T-helper 22 cell (primary cell): ENCODE data around the gene CCDC27.
A peak's percentile ranks its signal among the peaks of the same experiment; 100 is the strongest.

Source experiments
- DNase-seq: peaks from one replicate; pipeline ENCODE4 v3.0.0-alpha.2; 2020; ENCODE audit warnings: low read depth

Gene CCDC27

DNA sequence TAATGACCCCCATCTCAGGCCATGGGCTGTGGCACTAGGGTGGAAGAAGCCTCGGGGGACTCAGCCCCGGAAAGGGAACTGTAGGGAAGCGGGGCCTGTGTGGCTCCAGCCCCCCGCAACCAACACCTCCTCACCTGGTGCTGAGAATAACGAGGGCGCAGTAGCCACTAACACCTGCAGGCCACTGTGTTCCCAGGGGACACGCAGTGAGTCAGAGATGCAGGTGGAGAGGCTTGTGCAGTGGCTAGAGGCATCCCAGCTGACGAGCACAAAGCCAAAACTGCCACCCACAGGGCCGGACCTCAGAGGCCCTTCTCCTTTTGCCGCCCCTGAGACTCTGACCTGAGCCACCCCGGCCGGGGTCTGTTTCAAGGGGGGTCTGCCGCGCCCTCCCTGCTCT is 33.5 kb upstream of the CCDC27 start:
- no peak for DNase-seq

DNA sequence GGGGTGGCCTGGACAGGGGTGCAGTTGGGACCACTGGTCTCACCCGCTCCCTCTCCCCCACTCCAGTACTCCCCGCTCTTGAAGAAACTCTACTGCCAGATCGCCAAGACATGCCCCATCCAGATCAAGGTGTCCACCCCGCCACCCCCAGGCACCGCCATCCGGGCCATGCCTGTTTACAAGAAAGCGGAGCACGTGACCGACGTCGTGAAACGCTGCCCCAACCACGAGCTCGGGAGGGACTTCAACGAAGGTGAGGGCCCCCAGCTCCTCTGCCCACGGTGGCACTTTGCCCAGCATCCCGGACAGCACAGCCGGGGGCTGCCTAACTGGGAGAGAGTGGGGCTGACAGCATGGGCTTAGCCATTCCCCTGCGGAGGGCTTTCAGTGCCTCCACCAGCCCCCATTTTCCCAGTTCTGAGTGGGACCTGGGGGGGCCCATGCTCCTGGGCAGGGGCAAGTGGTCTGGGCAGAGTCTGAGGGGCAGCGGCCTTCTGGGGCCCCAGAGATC is 30.2 kb upstream of the CCDC27 start:
- DNase-seq, result no peak

DNA sequence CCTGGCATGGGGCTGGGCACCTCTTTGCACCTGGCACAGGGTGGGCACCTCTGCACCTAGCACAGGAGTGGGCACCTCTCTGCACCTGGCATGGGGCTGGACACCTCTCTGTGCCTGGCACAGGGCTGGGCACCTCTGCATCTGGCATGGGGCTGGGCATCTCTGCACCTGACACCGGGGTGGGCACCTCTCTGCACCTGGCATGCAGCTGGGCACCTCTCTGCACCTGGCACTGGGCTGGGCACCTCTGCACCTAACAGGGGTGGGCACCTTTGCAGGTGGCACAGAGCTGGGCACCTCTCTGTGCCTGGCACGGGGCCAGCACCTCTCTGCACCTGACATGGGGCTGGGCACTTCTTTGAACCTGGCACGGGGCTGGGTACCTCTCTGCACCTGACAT is 29.4 kb upstream of the CCDC27 start:
- no peak for DNase-seq

DNA sequence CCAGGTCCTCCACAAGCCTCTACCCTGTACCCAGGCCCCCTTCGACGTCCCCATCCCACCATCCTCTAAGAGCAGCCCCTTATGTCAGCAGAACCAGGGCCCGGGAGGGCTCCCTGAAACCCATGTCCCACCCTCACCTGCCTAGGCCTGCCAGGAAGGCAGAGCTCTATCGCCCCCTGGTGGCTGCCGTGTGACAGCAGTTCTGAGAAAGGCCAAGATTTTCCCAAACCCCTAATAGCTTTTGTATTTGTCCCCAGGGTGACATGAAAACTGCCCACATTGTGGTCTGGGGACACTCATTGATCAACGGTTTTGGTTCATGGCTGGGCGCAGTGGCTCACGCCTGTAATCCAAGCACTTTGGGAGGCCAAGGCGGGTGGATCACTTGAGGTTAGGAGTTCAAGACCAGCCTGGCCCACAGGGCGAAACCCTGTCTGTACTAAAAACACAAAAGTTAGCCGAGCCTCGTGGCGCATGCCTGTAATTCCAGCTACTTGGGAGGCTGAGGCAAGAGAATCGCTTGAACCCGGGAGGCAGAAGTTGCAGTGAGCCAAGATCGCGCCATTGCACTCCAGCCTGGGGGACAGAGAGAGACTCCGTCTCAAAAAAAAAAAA is 27.7 kb upstream of the CCDC27 start:
- peak; percentile 36 for DNase-seq

DNA sequence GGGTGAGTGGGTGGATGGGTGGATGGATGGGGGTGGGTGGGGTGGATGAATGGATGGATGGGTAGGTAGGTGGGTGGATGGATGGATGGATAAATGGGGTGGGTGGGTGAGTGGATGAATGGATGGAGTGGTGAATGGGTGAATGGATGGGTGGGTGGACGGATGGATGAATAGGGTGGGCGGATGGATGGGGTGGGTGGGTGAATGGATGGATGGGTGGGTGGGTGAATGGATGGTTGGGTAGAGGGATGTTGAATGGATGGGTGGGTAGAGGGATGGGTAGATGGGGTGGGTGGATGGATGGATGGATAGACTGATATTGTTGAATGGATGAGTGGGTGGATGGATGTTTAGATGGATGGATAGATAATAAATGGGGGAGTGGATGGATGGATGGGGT is 26.9 kb upstream of the CCDC27 start:
- no peak for DNase-seq

DNA sequence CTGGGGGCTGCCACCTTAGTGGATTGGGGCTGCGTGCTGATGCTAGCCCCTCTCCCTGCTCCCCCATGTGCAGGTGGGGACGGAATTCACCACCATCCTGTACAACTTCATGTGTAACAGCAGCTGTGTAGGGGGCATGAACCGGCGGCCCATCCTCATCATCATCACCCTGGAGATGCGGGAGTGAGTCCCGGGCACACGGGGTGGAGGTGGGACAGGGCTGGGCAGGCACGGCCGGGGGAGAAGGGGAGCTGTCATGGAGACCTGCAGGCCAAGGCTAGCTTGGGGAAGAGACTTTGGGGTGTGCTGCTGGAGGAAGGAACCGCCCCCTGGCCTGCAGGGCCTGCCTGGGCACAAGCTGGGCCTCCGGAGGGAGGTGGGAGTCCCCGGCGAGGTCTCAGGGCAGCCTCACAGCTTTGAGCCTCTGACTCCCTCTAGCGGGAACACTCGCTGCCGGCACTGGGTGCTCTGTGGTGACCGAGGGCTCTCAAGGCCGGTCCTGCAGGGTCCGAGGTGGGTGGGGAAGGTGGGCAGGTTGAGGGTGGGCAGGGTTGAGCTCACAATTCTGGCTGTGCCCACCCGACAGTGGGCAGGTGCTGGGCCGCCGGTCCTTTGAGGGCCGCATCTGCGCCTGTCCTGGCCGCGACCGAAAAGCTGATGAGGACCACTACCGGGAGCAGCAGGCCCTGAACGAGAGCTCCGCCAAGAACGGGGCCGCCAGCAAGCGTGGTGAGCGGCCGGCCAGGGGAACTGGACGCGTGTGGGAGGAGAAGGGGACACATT is 25.0 kb upstream of the CCDC27 start:
- DNase-seq, result no peak

DNA sequence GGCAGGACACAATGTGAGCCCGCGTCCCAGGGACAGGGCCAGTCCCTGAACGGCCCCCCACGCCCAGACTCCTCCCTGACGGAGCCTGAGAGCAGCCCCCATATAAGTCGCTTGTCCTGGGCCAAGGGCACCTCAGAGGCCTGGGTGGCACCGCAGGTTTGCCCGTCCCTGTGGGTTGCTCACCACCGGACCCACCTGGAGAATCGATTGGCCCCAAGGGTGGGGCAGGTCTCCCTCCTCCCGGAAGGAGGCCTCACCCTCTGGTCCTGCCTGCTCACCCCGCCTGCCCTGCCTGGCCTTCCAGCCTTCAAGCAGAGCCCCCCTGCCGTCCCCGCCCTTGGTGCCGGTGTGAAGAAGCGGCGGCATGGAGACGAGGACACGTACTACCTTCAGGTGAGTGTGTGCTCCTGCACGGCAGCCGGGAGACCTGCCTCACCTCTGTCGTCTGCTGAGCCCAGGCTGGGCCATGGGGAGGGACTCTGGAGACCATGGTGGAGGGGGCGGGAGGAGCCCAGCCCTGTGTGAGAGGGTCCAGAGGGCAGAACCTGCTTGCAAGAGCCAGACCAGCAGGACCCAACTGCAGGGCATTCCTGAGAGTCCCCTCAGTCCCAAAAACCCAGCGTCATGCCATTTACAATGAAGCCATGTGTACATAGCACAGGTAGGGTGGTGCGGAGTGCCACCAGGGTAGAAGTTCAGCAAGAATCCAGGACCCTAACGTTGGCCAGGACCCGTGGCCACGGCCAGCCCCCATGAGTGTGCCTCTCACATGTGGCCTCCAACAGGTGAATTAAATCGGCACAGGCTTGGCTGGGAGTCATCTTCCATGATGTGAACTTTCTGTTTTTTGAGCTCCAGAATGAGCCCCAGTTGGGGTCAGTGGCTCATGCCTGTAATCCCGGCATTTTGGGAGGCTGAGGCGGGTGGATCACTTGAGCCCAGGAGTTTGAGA is 24.1 kb upstream of the CCDC27 start:
- no peak for DNase-seq

DNA sequence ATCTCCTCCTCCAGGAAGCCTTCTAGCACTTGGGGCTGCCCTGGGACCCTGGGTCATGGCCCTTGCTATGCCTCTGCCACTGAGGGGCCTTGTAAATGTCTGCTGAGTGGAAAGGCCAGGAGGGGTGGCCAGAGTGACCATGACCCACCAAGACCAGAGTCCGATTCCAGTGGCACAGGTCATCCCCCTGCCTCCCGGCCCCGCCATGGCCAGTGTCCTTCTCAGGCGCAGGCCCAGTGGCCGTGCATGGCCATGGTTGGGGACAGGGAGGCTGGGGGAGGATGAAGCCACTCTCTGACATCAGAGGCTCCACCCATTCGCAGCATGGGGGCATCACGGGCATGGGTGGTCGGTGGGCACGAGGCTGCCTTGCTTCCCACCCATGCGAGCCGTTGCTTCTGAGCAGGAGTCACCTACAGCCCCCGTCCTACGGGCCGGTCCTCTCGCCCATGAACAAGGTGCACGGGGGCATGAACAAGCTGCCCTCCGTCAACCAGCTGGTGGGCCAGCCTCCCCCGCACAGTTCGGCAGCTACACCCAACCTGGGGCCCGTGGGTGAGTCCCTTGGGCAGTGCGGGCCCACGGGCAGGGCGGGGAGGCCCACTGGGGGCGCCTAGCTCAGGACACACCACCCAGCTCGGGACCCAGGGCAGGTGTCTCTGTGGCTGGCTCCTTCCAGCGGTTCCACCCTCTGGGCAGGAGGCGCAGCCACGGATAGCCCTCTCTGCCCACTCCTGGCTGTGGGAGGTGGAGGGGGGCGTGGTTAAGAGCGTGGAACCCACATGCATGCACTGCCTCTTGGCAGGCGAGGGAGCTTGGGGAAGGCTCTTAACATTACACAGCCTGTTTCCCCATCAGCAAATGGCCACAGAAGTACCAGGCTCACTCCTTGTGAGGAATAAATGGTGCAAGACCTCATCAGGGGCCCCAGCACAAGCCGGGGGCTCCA is 22.4 kb upstream of the CCDC27 start:
- DNase-seq, result no peak

DNA sequence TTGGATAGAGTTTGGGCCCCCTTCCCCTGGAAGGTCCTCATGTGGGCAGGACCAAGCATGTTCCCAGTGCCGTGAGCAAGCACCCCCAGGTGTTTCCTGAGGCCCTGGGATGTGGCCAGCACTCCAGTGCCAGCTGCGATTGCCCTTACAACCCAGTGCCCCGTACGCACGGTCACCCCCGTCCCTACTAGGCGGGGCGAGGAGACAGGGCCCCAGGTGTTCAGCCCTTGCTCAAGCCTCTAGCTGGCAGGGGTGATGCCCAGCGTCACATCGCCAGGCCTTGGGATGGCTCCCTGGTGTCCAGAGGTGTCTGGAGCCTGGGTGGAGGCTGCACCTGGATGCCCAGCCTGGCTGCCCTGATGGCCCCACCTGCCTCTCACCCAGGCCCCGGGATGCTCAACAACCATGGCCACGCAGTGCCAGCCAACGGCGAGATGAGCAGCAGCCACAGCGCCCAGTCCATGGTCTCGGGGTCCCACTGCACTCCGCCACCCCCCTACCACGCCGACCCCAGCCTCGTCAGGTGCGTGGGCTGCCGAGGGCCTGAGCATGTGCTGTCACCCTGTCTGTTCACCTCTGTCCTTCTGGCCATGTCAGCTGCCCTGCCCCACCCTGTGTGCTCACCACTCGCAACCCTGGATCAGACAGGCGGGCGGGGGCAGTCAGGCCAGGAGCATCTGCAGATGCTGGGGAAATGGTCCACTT is 21.6 kb upstream of the CCDC27 start:
- no peak for DNase-seq

DNA sequence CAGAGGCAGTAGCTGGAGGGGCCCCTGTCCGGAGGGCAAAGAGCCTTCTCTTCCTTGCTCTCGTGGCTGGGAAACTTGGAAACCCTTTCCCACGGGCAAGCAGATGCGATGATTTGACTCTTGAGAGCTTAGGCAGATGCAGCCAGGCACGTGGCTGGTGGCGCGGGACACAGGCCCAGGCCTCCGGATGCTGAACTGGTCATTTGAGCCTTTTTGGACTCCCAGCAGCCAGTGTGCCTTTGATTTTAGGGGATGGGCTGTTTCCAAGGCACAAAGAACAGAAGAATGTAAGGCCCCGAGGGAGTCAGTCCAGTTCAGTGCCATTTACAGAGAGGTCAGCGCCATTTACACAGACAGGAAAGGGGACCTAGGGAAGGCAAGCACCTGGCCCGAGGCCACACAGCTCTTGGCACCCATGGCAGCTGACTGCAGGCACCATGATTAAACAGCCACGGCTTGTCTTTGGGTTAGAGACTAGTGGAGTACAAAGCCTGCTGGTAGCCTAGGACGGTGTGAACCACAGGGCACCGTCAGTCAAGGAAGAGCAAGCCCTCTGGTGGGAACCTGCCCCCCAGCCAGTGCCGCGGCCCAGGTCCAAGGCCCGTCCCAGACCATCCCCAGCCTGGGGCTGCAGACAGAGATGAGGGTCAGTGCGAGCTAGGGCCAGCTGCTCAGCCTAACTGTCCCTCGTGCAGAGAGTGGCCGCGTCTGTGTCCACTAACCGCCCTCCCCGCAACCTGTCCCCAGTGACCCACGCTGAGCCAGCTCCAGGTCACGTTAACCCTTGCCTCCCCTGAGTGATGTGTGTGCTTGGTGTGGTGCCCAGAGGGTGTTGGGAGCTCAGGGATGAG is 20.4 kb upstream of the CCDC27 start:
- no peak for DNase-seq

DNA sequence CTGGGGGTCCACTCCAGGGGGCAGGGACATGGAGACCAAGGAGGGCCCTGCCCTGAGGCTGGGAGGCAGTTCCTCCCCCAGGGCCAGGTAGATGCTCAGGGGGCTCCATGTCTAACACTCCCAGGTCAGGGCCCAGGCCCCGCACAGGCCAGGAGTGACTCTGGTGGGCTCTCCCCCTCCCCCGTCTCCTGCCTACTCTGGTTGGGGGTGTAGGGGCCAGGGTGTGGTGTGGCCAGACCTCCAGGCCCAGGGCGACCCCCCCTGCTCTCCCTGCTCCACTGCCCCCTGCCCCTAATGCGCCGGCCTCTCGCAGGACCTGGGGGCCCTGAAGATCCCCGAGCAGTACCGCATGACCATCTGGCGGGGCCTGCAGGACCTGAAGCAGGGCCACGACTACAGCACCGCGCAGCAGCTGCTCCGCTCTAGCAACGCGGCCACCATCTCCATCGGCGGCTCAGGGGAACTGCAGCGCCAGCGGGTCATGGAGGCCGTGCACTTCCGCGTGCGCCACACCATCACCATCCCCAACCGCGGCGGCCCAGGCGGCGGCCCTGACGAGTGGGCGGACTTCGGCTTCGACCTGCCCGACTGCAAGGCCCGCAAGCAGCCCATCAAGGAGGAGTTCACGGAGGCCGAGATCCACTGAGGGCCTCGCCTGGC is 19.7 kb upstream of the CCDC27 start:
- DNase-seq, result no peak

DNA sequence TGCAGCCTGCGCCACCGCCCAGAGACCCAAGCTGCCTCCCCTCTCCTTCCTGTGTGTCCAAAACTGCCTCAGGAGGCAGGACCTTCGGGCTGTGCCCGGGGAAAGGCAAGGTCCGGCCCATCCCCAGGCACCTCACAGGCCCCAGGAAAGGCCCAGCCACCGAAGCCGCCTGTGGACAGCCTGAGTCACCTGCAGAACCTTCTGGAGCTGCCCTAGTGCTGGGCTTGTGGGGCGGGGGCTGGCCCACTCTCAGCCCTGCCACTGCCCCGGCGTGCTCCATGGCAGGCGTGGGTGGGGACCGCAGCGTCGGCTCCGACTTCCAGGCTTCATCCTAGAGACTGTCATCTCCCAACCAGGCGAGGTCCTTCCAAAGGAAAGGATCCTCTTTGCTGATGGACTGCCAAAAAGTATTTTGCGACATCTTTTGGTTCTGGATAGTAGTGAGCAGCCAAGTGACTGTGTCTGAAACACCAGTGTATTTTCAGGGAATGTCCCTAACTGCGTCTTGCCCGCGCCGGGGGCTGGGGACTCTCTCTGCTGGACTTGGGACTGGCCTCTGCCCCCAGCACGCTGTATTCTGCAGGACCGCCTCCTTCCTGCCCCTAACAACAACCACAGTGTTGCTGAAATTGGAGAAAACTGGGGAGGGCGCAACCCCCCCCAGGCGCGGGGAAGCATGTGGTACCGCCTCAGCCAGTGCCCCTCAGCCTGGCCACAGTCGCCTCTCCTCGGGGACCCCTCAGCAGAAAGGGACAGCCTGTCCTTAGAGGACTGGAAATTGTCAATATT is 19.0 kb upstream of the CCDC27 start:
- no peak for DNase-seq

DNA sequence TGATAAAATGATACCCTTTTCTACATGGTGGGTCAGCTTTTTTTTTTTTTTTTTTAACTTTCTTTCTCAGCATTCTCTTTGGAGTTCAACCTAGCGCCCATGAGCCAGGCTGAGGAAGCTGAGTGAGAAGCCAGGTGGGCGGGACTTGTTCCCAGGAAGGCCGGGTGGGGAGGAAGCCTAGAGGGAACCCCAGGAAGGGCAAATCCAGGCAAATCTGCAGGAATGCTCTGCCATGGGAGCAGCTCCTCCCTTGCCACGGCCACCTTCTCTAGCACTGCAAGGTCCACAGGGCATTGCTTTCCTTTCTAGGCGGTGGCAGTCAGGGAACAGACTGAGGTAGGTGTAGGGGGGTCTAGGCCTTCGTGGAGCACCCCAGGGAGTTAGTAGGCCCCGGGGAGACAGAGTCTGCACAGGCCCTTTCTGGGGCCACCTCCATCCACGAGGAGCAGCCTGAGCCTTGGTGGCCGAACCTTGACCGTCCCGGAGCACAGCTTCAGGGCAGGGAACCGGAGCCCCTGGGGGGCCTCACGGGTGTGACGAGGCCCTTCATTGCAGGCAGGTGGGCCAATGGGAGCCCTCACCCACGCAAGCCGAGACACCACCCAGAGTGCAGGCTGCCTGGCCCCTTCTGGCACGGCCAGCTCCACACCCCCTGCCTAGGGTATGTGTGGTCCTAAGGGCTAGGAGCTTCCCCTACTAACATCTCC is 18.2 kb upstream of the CCDC27 start:
- no peak for DNase-seq

DNA sequence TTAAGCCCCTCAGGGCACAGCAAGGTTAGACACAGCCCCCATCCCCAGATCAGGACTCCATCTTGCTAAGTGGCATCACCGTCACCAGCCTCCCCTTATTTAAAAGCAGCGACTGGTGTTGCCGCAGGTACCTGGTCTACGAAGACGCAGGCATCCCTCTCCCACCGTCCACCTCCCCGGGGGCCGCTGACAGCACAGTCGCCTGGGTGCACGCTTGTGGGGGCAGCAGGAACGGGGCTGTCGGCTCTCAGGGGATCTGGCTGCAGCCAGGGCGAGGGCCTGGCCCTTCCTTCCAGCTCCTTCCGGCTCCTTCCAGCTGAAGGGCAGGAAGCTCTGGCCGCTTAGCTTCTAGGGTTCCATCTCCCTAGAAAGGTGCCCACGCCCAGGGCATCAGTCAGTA is 17.6 kb upstream of the CCDC27 start:
- DNase-seq, result no peak

DNA sequence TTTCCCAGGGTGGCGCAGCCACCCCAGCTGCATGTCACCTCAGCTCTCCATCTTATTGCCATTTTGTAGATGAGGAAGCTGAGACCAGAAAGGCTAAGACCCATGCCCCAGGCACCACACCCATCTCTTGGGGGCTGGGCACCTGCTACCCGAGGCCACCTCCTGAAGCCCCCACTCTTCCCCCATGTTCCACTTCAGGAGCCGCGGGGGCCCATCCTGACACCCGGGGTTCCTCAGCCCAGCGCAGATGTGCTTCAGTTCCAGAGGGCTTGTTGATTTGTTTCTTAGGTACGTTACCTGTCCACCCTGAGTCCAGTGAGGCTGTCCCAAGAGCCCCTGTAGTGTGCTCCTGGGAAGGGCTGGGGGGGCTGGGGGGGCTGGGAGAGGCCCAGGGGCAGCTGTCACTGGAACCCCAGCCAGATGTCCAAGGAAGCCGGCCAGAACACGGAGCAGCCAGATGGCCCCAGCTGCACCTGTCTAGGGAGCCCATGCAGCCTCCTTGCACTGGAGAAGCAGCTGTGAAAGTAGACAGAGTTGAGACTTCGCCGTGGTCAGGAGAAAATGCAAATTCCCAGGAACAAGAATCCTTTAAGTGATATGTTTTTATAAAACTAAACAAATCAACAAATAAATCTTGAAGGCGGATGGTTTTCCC is 17.1 kb upstream of the CCDC27 start:
- no peak for DNase-seq

DNA sequence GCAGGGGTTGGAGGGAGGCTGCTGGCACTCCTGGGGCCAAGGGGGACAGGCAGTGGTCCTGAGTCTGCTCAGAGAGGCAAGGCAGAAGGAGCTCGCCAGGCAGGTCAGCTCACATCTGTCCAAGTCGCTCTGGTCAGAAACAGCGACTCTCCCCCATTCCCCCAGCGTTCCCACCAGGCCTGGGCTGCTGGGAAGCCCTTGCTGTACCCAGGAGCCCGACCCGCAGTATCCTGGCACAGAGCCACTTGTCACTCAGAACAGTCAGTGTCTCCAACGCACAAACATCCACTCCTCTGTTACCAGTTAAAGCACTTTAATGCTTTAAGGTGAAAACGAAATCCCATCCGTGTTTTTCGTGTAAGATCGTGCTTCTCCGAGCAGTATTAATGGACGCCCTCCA is 16.6 kb upstream of the CCDC27 start:
- DNase-seq, result no peak

DNA sequence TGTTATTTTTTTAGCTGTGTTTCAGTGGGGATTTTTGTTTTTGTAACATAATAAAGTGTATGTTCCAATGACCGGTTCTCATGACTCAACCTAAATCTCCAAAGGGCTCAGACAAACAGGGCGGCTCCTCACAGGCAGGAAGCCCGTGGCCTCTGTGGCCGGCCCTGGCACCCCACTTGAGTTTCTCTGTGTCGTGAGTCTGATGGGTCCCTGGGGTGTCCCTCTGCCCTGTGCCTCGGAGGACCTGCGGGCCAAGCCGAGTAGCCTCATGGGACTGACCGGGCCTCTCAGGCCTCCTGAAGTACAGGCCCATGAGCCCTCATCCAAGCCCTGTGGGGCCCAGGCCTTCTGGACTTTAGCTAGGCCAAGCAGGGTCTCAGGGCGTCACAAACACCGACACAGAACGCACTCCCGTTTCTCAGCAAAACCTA is 16.1 kb upstream of the CCDC27 start:
- no peak for DNase-seq
